H9 (cell line): ENCODE measurements around the gene CEP131. TPM values are rescaled to one million over a fixed set of nuclear protein-coding genes. Genes with fewer than 3 reads are reported as not detected.
A peak's percentile ranks its signal among the peaks of the same experiment; 100 is the strongest.

Experiments used
- DNase-seq: peaks from one replicate; pipeline ENCODE4 v3.0.0-alpha.2; 2017
- H2AFZ ChIP-seq: one replicate; pipeline ENCODE4 v1.6.1; 2013; ENCODE audit warnings: mild to moderate bottlenecking, low read length, control low read depth, moderate library complexity
- H2AK5ac ChIP-seq: 2 replicates; pipeline ENCODE4 v1.6.1; 2013; ENCODE audit warnings: low read length, control low read depth, mixed read lengths; ENCODE audit not compliant: insufficient read length
- H2BK120ac ChIP-seq: one replicate; pipeline ENCODE4 v1.6.1; 2013; ENCODE audit warnings: low read depth, mild to moderate bottlenecking, low read length, control low read depth, inconsistent platforms; ENCODE audit not compliant: poor library complexity, severe bottlenecking
- H2BK12ac ChIP-seq: 2 replicates; pipeline ENCODE4 v1.6.1; 2013; ENCODE audit warnings: low read length, control low read depth, mixed read lengths, low read depth; ENCODE audit not compliant: insufficient read length
- H2BK15ac ChIP-seq: 2 replicates; pipeline ENCODE4 v1.6.1; 2013; ENCODE audit warnings: low read depth, low read length, control low read depth
- H2BK20ac ChIP-seq: one replicate; pipeline ENCODE4 v1.6.1; 2013; ENCODE audit warnings: low read depth, mild to moderate bottlenecking, low read length, control low read depth, inconsistent platforms; ENCODE audit not compliant: poor library complexity, severe bottlenecking
- H2BK5ac ChIP-seq: 2 replicates; pipeline ENCODE4 v1.6.1; 2013; ENCODE audit warnings: low read length, control low read depth, mixed read lengths; ENCODE audit not compliant: insufficient read length
- H3K14ac ChIP-seq: 2 replicates; pipeline ENCODE4 v1.6.1; 2013; ENCODE audit warnings: low read length, control low read depth; ENCODE audit not compliant: insufficient read depth
- H3K18ac ChIP-seq: 2 replicates; pipeline ENCODE4 v1.6.1; 2013; ENCODE audit warnings: low read depth, mild to moderate bottlenecking, mixed read lengths, low read length, control low read depth; ENCODE audit not compliant: insufficient read length
- H3K23ac ChIP-seq: 2 replicates; pipeline ENCODE4 v1.6.1; 2013; ENCODE audit warnings: low read length, control low read depth, mixed read lengths, low read depth; ENCODE audit not compliant: insufficient read length
- H3K23me2 ChIP-seq: 2 replicates; pipeline ENCODE4 v1.6.1; 2013; ENCODE audit warnings: low read depth, mild to moderate bottlenecking, mixed read lengths, low read length, control low read depth; ENCODE audit not compliant: insufficient read length, poor library complexity, severe bottlenecking
- H3K27ac ChIP-seq: 2 replicates; pipeline ENCODE4 v1.5.1; 2013; ENCODE audit warnings: low read length, control low read depth, mixed read lengths, low read depth; ENCODE audit not compliant: insufficient read length
- H3K27me3 ChIP-seq: 2 replicates; pipeline ENCODE4 v1.6.1; 2013; ENCODE audit warnings: low read length, control low read depth, inconsistent platforms; ENCODE audit not compliant: insufficient read depth
- H3K4ac ChIP-seq: 2 replicates; pipeline ENCODE4 v1.6.1; 2013; ENCODE audit warnings: low read depth, mild to moderate bottlenecking, control low read depth, inconsistent platforms, low read length, moderate library complexity
- H3K4me1 ChIP-seq: 2 replicates; pipeline ENCODE4 v1.6.1; 2013; ENCODE audit warnings: low read length, control low read depth, inconsistent platforms; ENCODE audit not compliant: insufficient read depth
- H3K4me2 ChIP-seq: 2 replicates; pipeline ENCODE4 v1.6.1; 2013; ENCODE audit warnings: low read length, control low read depth, mixed read lengths; ENCODE audit not compliant: insufficient read length, insufficient read depth
- H3K56ac ChIP-seq: 2 replicates; pipeline ENCODE4 v1.6.1; 2013; ENCODE audit warnings: low read depth, mild to moderate bottlenecking, mixed read lengths, low read length, control low read depth; ENCODE audit not compliant: insufficient read length
- H3K79me1 ChIP-seq: 2 replicates; pipeline ENCODE4 v1.6.1; 2013; ENCODE audit warnings: low read depth, mild to moderate bottlenecking, moderate library complexity, low read length, control low read depth, inconsistent platforms; ENCODE audit not compliant: insufficient read depth, poor library complexity, severe bottlenecking
- H3K79me2 ChIP-seq: 2 replicates; pipeline ENCODE4 v1.6.1; 2013; ENCODE audit warnings: low read length, control low read depth, inconsistent platforms; ENCODE audit not compliant: insufficient read depth
- H3K9ac ChIP-seq: 2 replicates; pipeline ENCODE4 v1.6.1; 2013; ENCODE audit warnings: low read length, control low read depth, mixed read lengths; ENCODE audit not compliant: insufficient read length; ENCODE audit errors: extremely low read depth
- H3K9me3 ChIP-seq: one replicate; pipeline ENCODE4 v1.6.1; 2013; ENCODE audit warnings: low read depth, low read length, inconsistent platforms; ENCODE audit not compliant: control insufficient read depth
- H3T11ph ChIP-seq: one replicate; pipeline ENCODE4 v1.6.1; 2013; ENCODE audit warnings: mild to moderate bottlenecking, low read length, control low read depth, inconsistent platforms
- H4K20me1 ChIP-seq: one replicate; pipeline ENCODE4 v1.6.1; 2013; ENCODE audit not compliant: control insufficient read depth, insufficient read length, insufficient read depth
- H4K5ac ChIP-seq: 2 replicates; pipeline ENCODE4 v1.6.1; 2013; ENCODE audit warnings: low read depth, mild to moderate bottlenecking, mixed read lengths, low read length, control low read depth; ENCODE audit not compliant: insufficient read length
- H4K8ac ChIP-seq: replicated peaks from 2 replicates; pipeline ENCODE4 v1.6.1; 2013; ENCODE audit warnings: low read length, control low read depth, mixed read lengths, low read depth; ENCODE audit not compliant: insufficient read length
- H4K91ac ChIP-seq: 2 replicates; pipeline ENCODE4 v1.6.1; 2013; ENCODE audit warnings: low read depth, mild to moderate bottlenecking, moderate library complexity, mixed read lengths, low read length, control low read depth; ENCODE audit not compliant: insufficient read length
- H3K27ac Mint-ChIP-seq, 3 experiments: 2 replicates in 2 of 3; 3 replicates in 1 of 3; pipeline ENCODE4 v1.8.0; 2020 to 2021; ENCODE audit warnings: mixed read lengths in 3 of 3, mild to moderate bottlenecking in 1 of 3, moderate library complexity in 1 of 3
- H3K27me3 Mint-ChIP-seq: 2 replicates; pipeline ENCODE4 v1.8.0; 2021; ENCODE audit warnings: low read depth, mild to moderate bottlenecking, moderate library complexity, mixed read lengths
- H3K36me3 Mint-ChIP-seq, 3 experiments: 2 replicates in 2 of 3; 3 replicates in 1 of 3; pipeline ENCODE4 v1.8.0; 2020 to 2021; ENCODE audit warnings: low read depth in 3 of 3, mixed read lengths in 3 of 3; ENCODE audit not compliant: insufficient read depth in 1 of 3
- H3K4me1 Mint-ChIP-seq, 2 experiments: 2 replicates each; pipeline ENCODE4 v1.8.0; 2020; ENCODE audit warnings: mixed read lengths in 2 of 2
- H3K4me3 Mint-ChIP-seq, 2 experiments: 2 replicates in 1 of 2; 3 replicates in 1 of 2; pipeline ENCODE4 v1.8.0; 2020 to 2021; ENCODE audit warnings: mild to moderate bottlenecking in 2 of 2, mixed read lengths in 2 of 2, moderate library complexity in 1 of 2
- H3K9me3 Mint-ChIP-seq, 2 experiments: 2 replicates in 1 of 2; 3 replicates in 1 of 2; pipeline ENCODE4 v1.8.0; 2020; ENCODE audit warnings: mild to moderate bottlenecking in 2 of 2, mixed read lengths in 2 of 2, moderate library complexity in 1 of 2
- WGBS: extraction: QIAGEN DNeasy Blood & Tissue Kit; methylation state at CpG from one replicate; pipeline ENCODE4 v1.1.7; 2013; ENCODE audit warnings: missing lambda C conversion rate, low lambda C conversion rate, mixed read lengths; ENCODE audit not compliant: insufficient read length; ENCODE audit errors: extremely low coverage; 5-methylcytosine and 5-hydroxymethylcytosine counted together
- total RNA-seq: library from RNA; stranded (reverse); gene quantifications from 2 replicates; pipeline ENCODE4 v1.2.1, GENCODE V29; 2021
- TF ChIP-seq, protein P1 (sequence below): fragments of 200-600 bp; sonication (generic); conservative IDR thresholded peaks from 3 replicates; pipeline ENCODE4 v1.8.0; 2021; ENCODE audit warnings: antibody characterized with exemption, mild to moderate bottlenecking

CEP131 gene
- total RNA-seq, 1 experiment from 2014 or later: 16.3 TPM

DNA sequence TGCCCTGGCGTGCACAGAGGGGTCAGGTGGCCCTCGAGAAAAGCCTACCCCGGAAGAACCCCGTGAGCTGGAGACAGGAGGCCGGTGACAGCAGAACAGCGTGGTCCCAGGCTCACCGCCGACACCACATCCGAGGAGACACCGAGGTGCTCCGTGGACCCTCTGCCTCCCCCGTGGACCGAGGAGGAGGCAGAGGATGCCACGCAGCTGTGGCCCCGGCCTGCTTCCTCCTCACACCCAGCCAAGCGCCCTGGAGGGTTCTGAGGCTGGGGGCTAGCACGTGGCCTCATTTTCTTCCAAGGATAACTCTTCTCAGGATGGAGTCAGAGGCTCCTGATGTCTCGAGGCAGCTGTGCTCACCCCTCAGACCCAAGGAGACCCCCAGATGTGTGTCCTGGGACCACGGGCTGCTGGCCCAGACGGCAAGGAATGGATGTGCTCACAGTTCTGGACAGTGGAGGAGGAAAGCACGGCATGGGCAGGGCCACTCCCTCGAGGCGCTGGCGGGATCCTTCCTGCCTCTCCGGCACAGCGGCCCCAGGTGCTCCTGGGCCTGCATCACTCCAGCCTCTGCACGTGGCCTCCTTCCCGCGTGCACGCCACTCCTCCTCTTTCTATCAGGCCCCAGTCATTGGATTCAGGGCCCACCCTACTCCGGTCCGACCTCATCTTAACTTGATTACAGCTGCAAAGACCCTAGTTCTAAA lies 61.9 kb downstream of the CEP131 start:
- Histone ChIP-seq H3K4me2 (no peak overlapping the region), H2AFZ (no peak overlapping the region), H3K79me1 (no peaks in the 10 kb centered on the region), H2BK5ac (no peak overlapping the region), H4K91ac (no peak overlapping the region), H3K23me2 (peaks cover 3% of the 10 kb centered on the region), H3T11ph (no peak overlapping the region), H3K23ac (no peak overlapping the region), H3K79me2 (no peaks in the 10 kb centered on the region), H2BK12ac (no peak overlapping the region), H3K9ac (no peak overlapping the region), H3K56ac (no peak overlapping the region), H2AK5ac (no peak overlapping the region), H4K8ac (no peak overlapping the region), H3K14ac (no peak overlapping the region), H3K9me3 (no peaks in the 10 kb centered on the region), H2BK15ac (no peak overlapping the region), H2BK20ac (no peak overlapping the region), H2BK120ac (no peak overlapping the region), H3K4ac (no peak overlapping the region), H3K27me3 (no peaks in the 10 kb centered on the region), H4K20me1 (peaks cover 4% of the 10 kb centered on the region), H3K4me1 (no peaks in the 10 kb centered on the region), H4K5ac (no peak overlapping the region), H3K27ac (no peak overlapping the region), H3K18ac (no peak overlapping the region)
- H3K27me3 Mint-ChIP-seq: no peaks in the 10 kb centered on the region; the same call in 1 of the 2 replicates
- no peaks in the 10 kb centered on the region for H3K9me3 Mint-ChIP-seq
- H3K36me3 Mint-ChIP-seq: no peaks in the 10 kb centered on the region
- TF ChIP-seq, protein P1, sequence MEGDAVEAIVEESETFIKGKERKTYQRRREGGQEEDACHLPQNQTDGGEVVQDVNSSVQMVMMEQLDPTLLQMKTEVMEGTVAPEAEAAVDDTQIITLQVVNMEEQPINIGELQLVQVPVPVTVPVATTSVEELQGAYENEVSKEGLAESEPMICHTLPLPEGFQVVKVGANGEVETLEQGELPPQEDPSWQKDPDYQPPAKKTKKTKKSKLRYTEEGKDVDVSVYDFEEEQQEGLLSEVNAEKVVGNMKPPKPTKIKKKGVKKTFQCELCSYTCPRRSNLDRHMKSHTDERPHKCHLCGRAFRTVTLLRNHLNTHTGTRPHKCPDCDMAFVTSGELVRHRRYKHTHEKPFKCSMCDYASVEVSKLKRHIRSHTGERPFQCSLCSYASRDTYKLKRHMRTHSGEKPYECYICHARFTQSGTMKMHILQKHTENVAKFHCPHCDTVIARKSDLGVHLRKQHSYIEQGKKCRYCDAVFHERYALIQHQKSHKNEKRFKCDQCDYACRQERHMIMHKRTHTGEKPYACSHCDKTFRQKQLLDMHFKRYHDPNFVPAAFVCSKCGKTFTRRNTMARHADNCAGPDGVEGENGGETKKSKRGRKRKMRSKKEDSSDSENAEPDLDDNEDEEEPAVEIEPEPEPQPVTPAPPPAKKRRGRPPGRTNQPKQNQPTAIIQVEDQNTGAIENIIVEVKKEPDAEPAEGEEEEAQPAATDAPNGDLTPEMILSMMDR: no peak
- no peaks in the 10 kb centered on the region for H3K4me1 Mint-ChIP-seq
- H3K4me3 Mint-ChIP-seq: peak overlapping the region in 1 of 2 experiments; percentile 40; a peak in 1 of 5 replicates
- WGBS: no CpG with 5 or more reads among the region's 32 CpGs
- H3K27ac Mint-ChIP-seq: no peak overlapping the region
- no peak for DNase-seq
